HL-60 (cell line): ENCODE results near the gene TCHP.
A peak's percentile ranks its signal among the peaks of the same experiment; 100 is the strongest.

Source experiments
- DNase-seq, 2 experiments: peaks; one replicate each; pipeline ENCODE4 v3.0.0-alpha.2; 2010 to 2020; ENCODE audit warnings: low read depth in 1 of 2, low spot score in 1 of 2
- H3K27ac ChIP-seq: fragments of 250-450 bp; sonication (Bioruptor Pico); replicated peaks from 2 replicates; pipeline ENCODE4 v1.5.1; 2020; ENCODE audit warnings: mild to moderate bottlenecking, moderate library complexity
- H3K27me3 ChIP-seq: fragments of 250-450 bp; sonication (Bioruptor Pico); 2 replicates; pipeline ENCODE4 v1.5.1; 2021; ENCODE audit warnings: mild to moderate bottlenecking, moderate library complexity; ENCODE audit not compliant: insufficient read depth, poor library complexity, severe bottlenecking
- H3K4me3 ChIP-seq: replicated peaks from 2 replicates; pipeline ENCODE4 v1.5.1; 2011; ENCODE audit warnings: mild to moderate bottlenecking, control low read depth, low read length; ENCODE audit not compliant: insufficient read depth
- GABPA ChIP-seq: IDR thresholded peaks from 2 replicates; pipeline ENCODE4 v1.6.1; 2012; ENCODE audit warnings: low read depth
- POLR2AphosphoS5 ChIP-seq: IDR thresholded peaks from 2 replicates; pipeline ENCODE4 v1.6.1; 2012; ENCODE audit warnings: low read depth
- REST ChIP-seq: IDR thresholded peaks from 2 replicates; pipeline ENCODE4 v1.6.1; 2012; ENCODE audit warnings: low read depth; ENCODE audit not compliant: insufficient replicate concordance
- SPI1 ChIP-seq: IDR thresholded peaks from 2 replicates; pipeline ENCODE4 v1.6.1; 2012; ENCODE audit warnings: low read depth, mild to moderate bottlenecking, borderline replicate concordance
- TF ChIP-seq, protein P1 (sequence below): IDR thresholded peaks from one replicate; pipeline ENCODE4 v1.5.1; 2011; ENCODE audit warnings: low read length, control low read depth, inconsistent platforms; ENCODE audit not compliant: insufficient read depth

TCHP gene

GRCh38 chr12:109863847-109864712 is 36.0 kb upstream of the TCHP start:
- no peak overlapping the region for H3K4me3 ChIP-seq
- peak overlapping the region; percentile 45 for H3K27ac ChIP-seq
- DNase-seq, result peak; percentile 57 to 83
- TF ChIP-seq REST, result no peak
- peak; percentile 92 for TF ChIP-seq SPI1
- no peaks in the 10 kb centered on the region for H3K27me3 ChIP-seq

GRCh38 chr12:109864916-109865315 is 35.2 kb upstream of the TCHP start:
- DNase-seq, result no peak
- no peaks in the 10 kb centered on the region for H3K27me3 ChIP-seq
- H3K4me3 ChIP-seq, result no peak overlapping the region
- TF ChIP-seq POLR2AphosphoS5 (no peak), SPI1 (no peak), GABPA (no peak), REST (no peak)
- TF ChIP-seq, protein P1, sequence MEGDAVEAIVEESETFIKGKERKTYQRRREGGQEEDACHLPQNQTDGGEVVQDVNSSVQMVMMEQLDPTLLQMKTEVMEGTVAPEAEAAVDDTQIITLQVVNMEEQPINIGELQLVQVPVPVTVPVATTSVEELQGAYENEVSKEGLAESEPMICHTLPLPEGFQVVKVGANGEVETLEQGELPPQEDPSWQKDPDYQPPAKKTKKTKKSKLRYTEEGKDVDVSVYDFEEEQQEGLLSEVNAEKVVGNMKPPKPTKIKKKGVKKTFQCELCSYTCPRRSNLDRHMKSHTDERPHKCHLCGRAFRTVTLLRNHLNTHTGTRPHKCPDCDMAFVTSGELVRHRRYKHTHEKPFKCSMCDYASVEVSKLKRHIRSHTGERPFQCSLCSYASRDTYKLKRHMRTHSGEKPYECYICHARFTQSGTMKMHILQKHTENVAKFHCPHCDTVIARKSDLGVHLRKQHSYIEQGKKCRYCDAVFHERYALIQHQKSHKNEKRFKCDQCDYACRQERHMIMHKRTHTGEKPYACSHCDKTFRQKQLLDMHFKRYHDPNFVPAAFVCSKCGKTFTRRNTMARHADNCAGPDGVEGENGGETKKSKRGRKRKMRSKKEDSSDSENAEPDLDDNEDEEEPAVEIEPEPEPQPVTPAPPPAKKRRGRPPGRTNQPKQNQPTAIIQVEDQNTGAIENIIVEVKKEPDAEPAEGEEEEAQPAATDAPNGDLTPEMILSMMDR, result no peak
- peak overlapping the region; percentile 45 for H3K27ac ChIP-seq

GRCh38 chr12:109868182-109869051 is 31.7 kb upstream of the TCHP start:
- Histone ChIP-seq H3K27me3 (no peaks in the 10 kb centered on the region), H3K4me3 (no peak overlapping the region), H3K27ac (peak overlapping the region; percentile 32)
- TF ChIP-seq, protein P1, result no peak
- TF ChIP-seq SPI1 (peak; percentile 74), POLR2AphosphoS5 (no peak), GABPA (no peak)
- DNase-seq, result peak in 1 of 2 experiments; percentile 66

DNA sequence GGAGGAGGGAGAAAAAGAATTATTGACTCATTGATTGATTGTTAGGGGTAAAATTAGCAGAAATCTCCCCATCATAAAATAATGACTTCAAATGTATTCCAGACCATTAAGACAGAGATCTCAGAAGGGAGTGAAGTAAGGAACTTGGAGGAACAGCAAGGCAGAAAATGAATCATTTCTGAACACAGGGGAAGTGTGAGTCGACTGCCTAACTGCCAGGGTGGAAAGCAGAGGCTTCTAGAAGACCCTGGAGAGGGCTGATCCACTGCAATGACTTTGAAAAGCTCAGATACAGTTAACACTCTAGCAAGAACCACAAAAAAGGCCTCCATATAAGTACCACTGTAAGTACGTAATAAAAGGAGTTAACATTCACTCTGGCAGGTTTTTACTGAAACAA is 29.4 kb upstream of the TCHP start:
- DNase-seq, result no peak
- no peak overlapping the region for H3K27ac ChIP-seq
- no peak for TF ChIP-seq GABPA
- no peak for TF ChIP-seq SPI1
- no peak for TF ChIP-seq REST
- no peak for TF ChIP-seq POLR2AphosphoS5
- TF ChIP-seq, protein P1, result no peak
- no peak overlapping the region for H3K4me3 ChIP-seq
- no peaks in the 10 kb centered on the region for H3K27me3 ChIP-seq
